SK-N-SH (cell line): Measurements from ENCODE around the gene IL10RA.

Experiments used
- CHD2 ChIP-seq: fragments of 150-350 bp; IDR thresholded peaks from 2 replicates; pipeline ENCODE4 v1.6.1; 2018; ENCODE audit warnings: low read length; ENCODE audit not compliant: partially characterized antibody
- CTCF ChIP-seq: fragments of 200-600 bp; sonication (generic); IDR thresholded peaks from 2 replicates; pipeline ENCODE4 v1.6.1; 2017; ENCODE audit warnings: antibody characterized with exemption, mild to moderate bottlenecking, moderate library complexity
- GATA2 ChIP-seq: sonication (generic); formaldehyde crosslinking; IDR thresholded peaks from 2 replicates; pipeline ENCODE4 v1.5.0; 2020; ENCODE audit warnings: mild to moderate bottlenecking, missing genetic modification reagents
- RAD21 ChIP-seq: IDR thresholded peaks from 2 replicates; pipeline ENCODE4 v1.6.1; 2012; ENCODE audit warnings: mild to moderate bottlenecking, low read length
- REST ChIP-seq: IDR thresholded peaks from 2 replicates; pipeline ENCODE4 v1.6.1; 2012; ENCODE audit warnings: mild to moderate bottlenecking, low read depth, low read length, moderate library complexity
- SMC3 ChIP-seq: IDR thresholded peaks from 2 replicates; pipeline ENCODE4 v1.6.1; 2012; ENCODE audit warnings: low read depth, low read length, improper control_type of control experiment

GRCh38 chr11:118006153-118006534, 19.9 kb downstream of the IL10RA start:
- no peak for TF ChIP-seq CTCF
- TF ChIP-seq REST = no peak
- TF ChIP-seq SMC3 = no peak
- no peak for TF ChIP-seq CHD2
- TF ChIP-seq GATA2 (CRISPR knock-in tag) = no peak
- TF ChIP-seq RAD21 = no peak
